Stimulated activated CD8-positive, alpha-beta memory T cell treated with anti-CD3 and anti-CD28 coated beads, Interleukin-15, amount 100 ng/mL, for 4 hours (primary cell): ENCODE data around the gene CALHM6.

ENCODE experiments used
- DNase-seq, 2 donors: peaks; one replicate each; pipeline ENCODE4 v3.0.0-alpha.2; 2020; ENCODE audit warnings: low read depth in 2 of 2

CALHM6 gene

DNA sequence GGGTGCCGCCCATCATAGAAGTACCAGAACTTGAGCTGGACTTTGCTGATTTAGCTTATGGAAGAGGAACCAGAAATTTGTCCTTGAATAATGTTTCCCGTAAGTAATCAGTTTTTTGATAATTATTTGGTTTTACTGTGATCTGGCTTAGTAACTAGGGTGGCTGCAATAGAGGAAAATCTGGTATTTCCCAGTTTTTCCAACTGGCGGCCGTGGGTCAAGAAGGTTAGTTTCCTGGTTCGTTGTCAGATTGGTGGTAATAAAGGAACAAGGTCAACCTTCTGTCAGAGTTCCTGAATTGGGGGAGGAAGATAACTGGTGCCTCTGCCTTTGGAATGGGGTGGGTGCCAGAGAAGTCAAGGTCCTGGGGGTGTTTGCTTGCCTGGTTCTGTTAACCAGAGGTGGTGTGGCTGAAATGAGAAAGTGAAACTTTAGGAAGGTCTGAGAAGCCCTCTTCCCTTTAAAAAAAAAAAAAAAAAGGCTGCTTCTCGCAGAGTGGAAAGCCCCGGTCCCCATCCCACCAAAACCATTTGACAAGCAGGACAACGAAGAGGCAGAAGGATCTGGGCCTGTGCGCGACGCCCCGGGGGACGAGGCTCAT is at the start of gene CALHM6:
TSS of gene CALHM6 (plus strand) at position 45 of the 601 bp plus-strand sequence. CDS start at position 600, 555 bp downstream.
- no peak for DNase-seq

DNA sequence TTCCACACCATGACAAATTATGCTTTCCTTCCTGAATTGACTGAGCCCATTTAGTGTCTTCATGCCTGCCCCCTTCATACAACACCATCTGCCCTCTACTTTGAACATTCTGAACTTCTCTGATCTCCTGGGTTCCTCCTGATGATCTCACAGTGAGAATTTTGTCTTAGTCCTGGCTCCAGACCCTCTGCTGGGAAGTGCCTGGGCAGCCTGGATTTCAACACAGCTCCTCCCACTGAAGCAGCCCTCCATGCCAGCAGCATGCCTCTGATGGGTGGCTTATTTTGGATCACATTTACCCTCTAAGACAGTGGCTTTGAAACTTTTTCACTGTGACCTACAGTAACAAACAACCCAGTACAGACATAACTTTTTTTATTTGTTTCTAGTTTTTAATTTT is 48.9 kb upstream of the CALHM6 start:
- DNase-seq: no peak

DNA sequence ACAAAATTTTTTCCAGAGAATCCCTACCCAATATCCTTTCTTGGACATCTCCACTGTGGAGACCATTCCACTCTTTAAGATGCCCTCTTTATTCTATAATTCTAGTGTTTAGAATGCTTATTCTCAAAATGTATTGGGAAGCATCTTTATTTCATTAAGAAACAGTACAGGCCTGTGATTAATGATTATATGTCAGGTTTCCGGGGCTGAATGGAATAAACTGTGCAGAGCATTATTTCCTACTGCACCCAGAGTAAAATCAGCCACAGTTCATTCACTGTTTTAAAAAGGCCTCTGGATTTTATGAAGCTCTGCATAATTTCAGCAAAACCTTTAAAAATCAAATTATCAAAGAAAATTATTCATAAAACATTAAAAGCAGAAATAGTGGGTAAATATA is 47.8 kb upstream of the CALHM6 start:
- no peak for DNase-seq

DNA sequence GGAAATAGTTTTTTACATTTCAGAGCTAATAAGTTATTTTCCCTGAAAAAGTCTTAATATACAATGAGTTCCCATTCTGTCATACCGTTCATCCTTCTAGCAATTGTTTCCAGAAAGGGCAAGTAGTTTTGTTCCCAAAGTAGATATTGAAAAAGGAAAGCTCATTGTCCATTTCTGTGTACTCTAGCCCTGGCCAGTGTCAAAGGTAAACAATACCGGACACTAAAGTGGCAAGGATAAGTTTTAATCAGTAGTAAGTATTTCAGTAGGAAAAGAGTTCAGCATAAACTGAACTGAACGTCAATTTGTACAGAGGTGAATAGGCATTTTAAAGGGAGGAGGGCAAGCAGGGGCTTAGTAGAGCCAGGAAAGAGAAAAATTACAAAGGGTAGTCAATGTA is 43.5 kb upstream of the CALHM6 start:
- no peak for DNase-seq

DNA sequence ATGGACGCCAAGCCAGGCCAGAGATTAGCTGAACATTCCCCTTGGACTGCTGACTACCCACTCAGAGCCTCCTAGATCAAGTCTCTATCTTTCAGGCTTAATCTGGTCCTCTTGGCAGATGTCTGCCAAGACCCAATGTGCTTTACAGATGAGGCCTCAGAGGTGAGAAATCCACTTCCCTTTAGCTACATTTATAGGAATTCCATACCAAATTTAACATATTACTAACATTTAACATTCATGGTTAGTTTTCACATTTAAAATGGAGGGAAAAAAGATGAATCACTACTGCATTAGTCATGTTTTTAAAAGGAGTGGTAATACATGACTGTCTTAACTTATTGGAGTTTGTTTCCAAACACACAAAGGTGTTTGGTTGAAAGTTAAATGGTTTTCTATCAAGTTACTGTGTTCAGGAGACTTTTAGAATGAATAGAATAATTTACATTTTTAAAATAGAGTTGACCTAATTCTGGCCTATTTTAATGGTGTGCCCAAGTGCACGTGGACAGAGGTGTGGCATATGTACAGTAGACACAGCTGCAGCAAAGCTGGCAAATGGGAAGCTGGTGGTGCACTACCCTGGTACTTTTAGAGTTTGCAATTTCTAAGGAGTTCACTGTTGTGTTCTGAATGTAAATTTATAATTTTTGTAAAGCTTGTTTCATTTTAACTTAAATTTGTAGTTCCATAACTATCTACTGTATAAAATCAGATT is 41.9 kb upstream of the CALHM6 start:
- DNase-seq: no peak

DNA sequence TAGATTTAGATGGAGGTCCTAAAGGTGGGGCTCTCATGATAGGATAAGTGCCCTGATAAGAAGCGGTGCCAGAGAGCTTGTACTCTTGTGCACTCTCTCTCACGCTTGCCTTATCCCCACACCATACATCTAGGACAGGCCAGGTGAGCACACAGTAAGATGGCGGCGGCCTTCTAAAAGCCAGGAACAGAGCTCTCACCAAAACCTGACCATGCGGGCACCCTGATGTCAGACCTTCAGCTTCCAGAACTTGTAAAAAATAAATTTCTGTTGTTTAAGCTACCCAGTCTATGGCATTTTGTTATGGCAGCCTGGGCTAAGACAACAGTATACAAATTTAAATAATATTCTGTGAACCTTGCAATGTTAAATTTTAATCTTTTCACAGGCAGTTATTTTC is 40.8 kb upstream of the CALHM6 start:
- no peak for DNase-seq

DNA sequence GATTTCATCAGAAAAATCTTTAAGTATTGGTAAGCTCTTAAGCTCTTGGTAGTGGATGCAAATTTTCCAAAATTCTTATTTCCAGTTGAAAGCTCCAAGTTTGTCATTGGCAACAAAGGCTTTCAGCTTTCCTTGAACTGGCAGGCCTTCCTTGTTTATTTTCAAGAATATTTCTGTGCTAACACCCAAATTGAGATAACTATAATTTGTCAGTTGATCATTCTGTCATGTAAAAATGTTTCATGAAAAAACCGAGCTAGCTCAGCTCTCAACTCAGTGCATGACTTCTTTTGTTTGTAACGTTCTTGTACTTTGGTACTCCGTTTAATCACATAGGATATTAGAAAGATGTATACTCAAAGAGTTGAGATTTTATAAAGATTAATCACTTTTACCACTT is 38.9 kb upstream of the CALHM6 start:
- no peak for DNase-seq

DNA sequence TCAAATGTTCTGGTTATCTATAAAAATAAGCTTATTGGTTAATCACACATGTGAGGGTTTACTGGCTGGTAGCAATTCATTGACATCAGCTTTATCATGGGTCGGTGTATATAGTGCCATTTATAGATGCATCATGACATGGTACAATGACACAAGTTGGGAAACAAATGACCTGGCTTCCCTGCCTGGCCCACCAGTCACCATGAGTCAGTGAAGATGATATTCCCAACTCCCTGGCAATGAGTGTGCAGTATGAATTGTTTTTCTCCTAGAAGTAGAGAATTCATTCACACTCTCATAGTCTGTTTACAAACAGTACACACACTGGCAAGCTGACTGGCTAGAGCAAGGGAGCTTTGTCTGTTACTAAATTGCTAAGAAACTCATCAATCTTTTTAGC is 37.2 kb upstream of the CALHM6 start:
- DNase-seq: no peak

DNA sequence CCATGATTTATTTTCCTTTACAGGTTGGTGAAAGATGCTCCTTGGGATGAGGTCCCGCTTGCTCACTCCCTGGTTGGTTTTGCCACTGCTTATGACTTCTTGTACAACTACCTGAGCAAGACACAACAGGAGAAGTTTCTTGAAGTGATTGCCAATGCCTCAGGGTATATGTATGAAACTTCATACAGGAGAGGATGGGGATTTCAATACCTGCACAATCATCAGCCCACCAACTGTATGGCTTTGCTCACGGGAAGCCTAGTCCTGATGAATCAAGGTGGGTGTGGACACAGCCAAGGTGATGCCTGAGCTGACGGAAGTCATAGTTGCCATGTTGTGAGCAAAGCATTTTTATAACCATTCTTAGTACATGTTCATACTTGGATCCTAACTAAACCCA is 34.6 kb upstream of the CALHM6 start:
- DNase-seq: no peak

DNA sequence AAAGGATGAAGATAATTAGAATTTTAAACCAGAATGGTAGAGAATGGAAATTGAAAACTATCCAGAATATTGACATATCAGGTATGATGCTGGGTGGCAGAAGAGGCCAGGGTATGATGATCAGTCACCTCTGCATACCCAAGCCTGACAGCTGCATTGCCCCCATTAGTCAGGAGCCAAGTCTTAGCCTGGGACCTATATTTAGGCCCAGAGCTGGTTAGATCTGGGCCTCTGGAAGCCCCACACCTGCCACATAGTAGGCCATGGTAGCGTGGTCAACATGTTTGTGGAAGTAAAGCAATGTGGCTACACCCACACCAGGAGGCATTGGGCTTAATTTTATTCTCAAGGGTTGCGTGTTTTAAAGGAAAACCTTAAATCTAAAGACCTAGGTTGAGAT is 32.1 kb upstream of the CALHM6 start:
- DNase-seq: no peak

DNA sequence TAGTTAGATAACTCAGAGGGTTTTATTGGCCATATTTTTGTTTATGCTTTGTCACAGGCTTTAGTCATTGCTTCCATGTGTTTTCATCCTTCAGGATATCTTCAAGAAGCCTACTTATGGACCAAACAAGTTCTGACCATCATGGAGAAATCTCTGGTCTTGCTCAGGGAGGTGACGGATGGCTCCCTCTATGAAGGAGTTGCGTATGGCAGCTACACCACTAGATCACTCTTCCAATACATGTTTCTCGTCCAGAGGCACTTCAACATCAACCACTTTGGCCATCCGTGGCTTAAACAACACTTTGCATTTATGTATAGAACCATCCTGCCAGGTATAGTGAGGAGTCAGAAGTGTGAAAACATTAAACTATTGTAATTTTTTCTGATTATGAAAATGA is 30.3 kb upstream of the CALHM6 start:
- no peak for DNase-seq

DNA sequence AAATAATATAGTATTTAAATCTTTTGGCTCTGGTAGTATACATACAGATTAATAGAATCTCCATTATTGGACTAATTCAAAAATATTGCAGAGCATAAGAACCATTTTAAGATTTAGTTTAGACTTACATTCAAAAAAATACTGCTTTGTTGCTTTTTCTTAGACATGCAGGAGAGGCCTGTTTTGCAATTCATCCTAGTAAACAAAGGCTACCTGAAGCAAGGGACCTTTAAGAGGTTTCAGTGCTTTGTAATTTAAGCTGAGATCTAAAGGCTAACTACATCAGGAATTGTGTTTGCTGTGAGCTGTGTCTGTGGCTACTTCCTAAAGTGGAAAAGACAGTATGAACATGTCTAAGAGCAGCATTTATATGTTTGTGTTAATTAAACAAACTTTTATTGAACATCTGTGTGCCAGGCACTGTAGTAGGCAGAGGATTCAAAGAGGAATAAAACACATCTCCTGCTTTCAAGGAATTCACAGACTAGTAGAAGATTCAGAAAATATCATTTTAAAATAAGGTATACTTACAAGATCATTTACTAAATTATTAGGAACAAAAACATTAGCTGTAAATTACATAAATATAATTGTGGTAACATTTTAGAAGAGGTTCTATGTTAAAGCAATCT is 29.1 kb upstream of the CALHM6 start:
- DNase-seq: no peak

DNA sequence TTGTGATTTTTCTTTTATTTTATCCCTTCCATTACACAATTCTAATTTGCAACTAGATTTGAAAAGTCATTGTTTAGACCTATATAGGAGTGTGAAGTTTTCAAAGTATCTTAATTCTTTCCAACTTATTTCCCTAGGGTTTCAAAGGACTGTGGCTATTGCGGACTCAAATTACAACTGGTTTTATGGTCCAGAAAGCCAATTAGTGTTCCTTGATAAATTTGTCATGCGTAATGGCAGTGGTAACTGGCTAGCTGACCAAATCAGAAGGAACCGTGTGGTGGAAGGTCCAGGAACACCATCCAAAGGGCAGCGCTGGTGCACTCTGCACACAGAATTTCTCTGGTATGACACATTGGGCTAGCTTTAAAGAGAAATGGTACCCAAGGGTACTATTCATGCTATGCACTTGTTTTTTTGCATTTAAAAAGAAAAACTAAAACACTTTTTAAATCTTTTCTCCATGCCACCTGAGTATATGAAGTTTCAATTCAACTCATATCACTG is 27.9 kb upstream of the CALHM6 start:
- DNase-seq: no peak

DNA sequence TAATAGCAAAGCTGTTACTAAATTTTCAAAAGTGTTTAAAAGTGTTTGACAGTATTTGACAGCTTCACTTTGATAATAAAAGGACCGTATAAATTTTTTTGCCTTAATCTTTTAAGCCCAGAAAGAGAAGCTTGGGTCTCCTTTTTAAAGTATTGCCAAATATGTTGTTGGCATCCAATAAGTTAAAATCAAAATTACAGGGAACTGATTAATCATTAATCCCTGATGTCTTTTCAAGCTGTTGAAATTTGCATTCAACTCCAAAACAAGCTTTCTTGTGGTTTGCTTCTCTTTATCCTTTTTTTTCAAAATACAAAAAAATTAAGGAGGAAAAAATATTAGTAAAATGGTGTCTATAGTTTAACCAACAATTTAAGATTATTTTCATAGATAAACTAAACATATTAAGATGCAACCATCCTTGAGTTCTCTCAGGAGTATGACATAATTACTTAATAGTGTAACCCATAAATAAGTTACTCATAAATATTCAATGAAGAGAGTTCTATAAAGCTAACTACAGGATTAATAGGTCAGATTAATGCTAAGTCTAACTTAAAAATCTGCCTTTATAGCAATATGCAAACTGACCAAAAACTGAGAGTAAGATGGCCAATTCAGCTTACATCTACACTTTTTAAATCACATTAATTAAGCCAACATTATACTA is 27.0 kb upstream of the CALHM6 start:
- no peak for DNase-seq

DNA sequence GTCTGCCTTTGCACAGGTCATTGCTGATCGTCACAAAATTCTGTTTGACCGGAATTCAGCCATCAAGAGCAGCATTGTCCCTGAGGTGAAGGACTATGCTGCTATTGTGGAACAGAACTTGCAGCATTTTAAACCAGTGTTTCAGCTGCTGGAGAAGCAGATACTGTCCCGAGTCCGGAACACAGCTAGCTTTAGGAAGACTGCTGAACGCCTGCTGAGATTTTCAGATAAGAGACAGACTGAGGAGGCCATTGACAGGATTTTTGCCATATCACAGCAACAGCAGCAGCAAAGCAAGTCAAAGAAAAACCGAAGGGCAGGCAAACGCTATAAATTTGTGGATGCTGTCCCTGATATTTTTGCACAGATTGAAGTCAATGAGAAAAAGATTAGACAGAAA is 24.6 kb upstream of the CALHM6 start:
- no peak for DNase-seq

DNA sequence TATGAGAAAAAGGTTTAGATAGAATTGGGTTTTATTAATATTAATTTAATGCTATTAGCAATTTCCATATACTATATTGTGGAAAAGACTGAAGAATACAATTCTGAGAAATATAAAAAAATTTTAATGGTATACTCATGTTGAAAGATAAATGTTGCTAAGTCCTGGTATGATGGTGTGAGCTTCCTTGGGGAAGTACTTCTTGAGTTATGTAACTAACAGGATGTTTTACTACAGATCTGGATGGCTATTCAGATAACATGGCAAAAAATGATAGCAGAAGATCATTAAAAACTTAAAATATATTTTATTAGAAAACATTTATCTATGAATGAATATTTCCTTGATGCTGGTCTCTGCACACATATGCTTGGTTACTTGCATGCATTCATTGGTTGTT is 23.5 kb upstream of the CALHM6 start:
- DNase-seq: no peak

DNA sequence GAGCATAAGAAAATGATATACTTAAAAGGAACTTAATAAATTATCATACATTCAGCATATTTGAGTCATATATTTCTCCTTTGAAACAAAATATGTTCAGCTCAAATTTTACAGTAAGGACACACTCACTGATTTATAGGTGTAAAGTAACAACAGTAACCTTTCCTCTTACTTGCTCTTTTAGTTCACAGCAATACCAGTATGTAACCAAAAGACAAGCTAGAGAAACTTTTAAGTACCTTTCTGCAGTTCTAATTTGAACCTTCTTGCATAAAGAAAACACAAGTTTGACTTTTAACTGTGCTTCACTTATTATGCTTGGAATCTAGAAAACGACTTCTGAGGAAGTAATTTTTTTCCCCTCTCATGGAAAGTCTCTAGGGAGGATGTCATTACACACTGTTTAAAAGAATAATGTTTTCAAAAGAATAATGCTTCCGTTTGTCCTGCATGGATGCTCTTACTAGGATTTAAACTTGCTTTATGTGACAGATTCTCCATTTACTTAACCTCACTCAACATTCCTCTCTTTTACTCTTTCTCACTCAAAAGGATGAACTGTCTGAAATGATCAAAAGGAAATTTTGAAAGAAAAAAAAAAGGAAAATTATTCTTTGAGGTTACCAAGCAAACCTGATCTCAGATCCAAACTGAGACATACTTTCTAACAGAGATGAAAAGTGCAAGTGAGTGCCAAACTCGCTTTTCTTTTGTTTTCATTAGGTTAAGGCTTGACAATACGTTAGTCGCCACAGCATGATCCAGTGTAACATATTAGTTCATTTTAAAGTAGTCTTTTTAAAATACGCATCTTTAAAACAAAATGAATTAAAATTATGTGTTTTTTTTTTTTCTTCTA is 22.4 kb upstream of the CALHM6 start:
- DNase-seq: no peak

DNA sequence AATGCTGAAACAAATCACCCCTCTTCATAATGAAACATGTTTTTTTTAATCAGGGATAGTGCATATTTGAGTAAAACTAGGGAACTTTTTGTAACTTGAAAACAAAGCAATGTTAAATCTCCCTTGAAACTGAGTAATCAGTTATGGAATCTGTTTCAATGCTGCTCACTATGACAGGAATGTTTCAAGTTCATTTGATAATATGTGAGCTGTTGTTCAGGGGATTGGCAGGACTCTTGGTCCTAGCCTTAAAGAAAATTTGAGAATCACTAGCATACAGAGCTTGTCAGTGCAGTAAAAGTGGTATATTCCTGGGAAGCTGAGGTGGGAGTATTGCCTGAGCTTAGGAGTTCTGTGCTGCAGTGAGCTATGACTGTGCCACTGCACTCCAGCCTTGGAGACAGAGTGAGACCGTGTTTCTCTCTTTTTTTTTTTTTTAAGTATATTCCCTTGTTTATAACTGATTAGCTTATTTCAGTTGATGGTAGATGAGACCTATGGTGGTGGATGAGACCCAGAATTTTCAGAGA is 21.6 kb upstream of the CALHM6 start:
- no peak for DNase-seq

DNA sequence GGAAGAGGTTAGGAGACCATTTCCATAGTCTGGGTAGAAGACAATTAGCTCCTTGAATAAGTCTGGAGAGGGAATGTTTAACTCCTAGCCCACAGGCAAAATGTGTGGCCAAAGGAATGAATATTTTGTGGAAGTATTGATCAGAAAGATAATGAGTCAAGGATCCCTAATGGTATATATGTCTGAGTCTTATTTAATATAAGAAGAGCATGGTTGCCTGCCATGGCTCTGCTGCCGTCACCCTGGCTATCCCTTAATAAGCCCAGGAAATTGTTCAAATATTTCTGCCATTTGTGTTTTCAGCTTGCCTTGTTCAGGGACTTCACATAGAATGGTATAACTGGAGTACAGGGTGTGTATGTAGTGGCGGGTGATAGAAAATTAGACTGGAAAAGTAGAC is 18.1 kb upstream of the CALHM6 start:
- DNase-seq: no peak

DNA sequence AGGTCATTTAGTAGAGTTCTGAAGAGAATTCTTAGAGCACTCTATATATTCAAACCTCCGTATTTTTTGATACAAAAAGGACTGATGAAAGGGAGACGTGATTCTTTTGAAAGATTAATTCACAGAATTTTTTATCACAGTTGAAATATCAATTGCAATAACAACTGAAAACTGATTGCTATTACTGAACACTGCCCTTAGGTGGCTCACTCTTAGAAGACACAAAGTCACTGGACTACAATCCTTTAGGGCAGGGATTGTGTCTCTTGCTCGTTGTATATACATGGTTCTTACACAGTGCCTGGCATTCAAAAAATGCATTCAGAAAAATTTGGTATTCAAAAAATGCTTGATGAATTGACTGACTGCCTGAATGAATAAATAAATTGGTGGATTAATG is 17.1 kb upstream of the CALHM6 start:
- no peak for DNase-seq

DNA sequence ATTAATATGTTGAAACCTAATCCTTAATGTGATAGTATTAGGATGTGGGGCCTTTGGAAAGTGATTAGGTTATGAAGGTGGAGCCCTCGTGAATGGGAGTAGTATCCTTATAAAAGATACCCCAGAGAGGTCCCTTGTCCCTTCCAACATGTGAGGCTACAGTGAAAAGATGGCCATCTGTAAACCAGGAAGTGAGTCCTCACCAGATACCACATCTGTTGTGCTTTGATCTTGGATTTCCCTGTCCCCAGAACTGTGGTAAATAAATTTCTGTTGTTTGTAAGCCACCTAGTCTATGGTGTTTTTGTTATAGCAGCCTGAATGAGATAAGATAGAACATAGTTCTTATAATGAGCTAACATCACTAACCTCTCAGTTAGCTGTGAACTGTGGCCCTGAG is 16.6 kb upstream of the CALHM6 start:
- no peak for DNase-seq
